ENCODE data around the gene RALY. TPM values are rescaled to one million over a fixed set of nuclear protein-coding genes. Genes with fewer than 3 reads are reported as not detected.

The RALY gene
- 143 to 161 TPM (median 150 TPM) in 5 replicates for total RNA-seq (2022; extraction: Qiagen RNA extraction; ENCODE audit: low read depth)

DNA sequence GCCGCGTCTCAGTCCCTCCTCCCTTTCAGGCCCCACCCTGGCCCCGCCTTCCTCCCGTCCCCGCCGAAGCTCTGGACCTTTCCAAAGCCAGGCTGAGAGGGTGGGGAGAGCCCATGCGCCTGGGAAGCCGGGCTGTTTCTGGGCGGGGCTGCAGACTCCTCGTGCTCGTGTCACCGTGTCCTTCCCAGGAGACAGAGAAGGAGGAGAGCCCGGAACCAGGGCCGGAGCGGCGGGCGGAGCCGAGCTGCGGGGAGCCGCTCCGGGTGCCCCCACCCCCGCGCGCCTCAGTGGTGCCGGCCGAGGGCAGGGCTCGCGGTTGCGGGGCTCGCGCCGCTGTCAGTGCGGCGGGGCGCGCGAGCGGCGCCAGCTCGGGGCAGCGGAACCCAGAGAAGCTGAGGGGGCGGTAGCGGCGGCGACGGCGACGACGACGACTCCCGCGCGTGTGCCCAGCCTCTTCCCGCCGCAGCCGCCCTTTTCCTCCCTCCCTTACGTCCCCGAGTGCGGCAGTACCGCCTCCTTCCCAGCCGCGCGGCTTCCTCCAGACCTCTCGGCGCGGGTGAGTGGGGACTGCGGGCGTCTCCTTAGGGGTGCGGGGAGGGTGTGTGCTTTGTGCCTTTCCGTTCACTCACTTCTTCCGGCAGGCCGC lies at the start of gene RALY:
RALY (plus strand) TSS at position 336 of the 646 bp plus-strand sequence. CDS start 78,164 bp downstream, outside the sequence.

DNA sequence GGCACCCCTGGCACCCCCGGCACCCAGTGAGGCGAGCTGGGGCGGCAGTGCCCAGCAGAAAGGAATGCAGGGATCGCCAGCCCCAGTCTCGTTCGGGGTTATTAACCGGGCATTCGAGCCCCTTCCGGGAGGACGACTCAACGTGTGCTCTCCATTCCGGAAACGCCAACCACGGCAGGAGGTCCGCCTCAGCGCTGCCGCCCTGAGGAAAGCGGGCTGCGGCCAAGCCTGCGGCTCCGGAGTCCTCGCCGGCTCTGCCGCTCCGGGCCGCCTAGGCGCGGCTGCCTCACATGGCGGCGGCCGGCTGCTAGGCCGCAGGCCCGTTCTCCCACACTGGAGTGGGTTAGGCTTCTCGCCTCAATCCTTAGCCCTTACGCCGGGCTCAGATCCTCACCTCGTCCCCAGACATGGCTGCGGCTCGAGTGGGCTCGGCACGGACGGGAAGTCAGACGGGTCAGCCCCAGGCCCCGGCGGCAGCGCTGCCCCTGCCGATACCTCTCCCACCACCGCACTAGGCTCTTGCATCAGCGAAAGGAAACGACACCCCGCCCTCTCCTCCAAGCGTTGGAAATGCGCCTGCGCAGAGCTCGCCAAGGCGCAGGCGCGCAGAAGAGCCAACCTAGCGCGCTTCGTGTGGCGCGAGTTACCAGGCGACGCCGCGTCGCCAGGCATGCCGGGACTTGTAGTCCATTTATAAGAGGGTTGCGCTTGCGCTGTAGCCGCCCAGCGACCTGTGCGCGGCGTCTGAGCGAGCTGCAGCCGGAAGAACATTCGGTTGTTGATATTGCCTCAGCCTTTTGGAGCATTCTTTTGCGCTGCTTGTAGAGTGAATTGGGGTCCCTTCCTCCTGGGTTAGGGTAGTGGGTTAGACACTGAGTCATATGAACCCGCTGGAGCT lies 118.2 kb downstream of the RALY start, which contains the start of gene EIF2S2:
EIF2S2 (minus strand) TSS at position 542 of the 898 bp plus-strand sequence; CDS start at position 409, 133 bp downstream.

Other genes with a start within 250 kb of the RALY start
- 168 to 185 TPM (median 179 TPM) in 5 replicates for gene CHMP4B, start 182.6 kb upstream of the RALY start, total RNA-seq (2022; extraction: Qiagen RNA extraction; ENCODE audit: low read depth)
- 96.9 to 110 TPM (median 105 TPM) in 5 replicates for gene EIF2S2, start 118.3 kb downstream of the RALY start, total RNA-seq (2022; extraction: Qiagen RNA extraction; ENCODE audit: low read depth)
- not detected in 5 replicates for gene ASIP, start 247.5 kb downstream of the RALY start, total RNA-seq (2022; extraction: Qiagen RNA extraction; ENCODE audit: low read depth)